NCI-H1417 (cell line): Measurements from ENCODE around the gene SACM1L.

ENCODE experiments used
- DNase-seq, 3 experiments: peaks; one replicate each; lab custom pipeline; 2025; lab: John Stamatoyannopoulos, UW

The SACM1L gene

GRCh38 chr3:45789235-45789812 is 100.1 kb downstream of the SACM1L start:
- DNase-seq, result no peak

- peak in 1 of 3 experiments; percentile 33 for DNase-seq
Measured at GRCh38 chr3:45790596-45790995, 101.4 kb downstream of the SACM1L start.

- no peak for DNase-seq
Measured at GRCh38 chr3:45792036-45792435, 102.8 kb downstream of the SACM1L start.

GRCh38 chr3:45792516-45793172 is 103.4 kb downstream of the SACM1L start:
- DNase-seq, result no peak

- no peak for DNase-seq
Measured at GRCh38 chr3:45793482-45794176, 104.4 kb downstream of the SACM1L start.

GRCh38 chr3:45794177-45794560 is 105.0 kb downstream of the SACM1L start:
- no peak for DNase-seq

GRCh38 chr3:45794660-45795059 is 105.5 kb downstream of the SACM1L start:
- DNase-seq, result no peak
